ENCODE results near the gene ASTN2.

DNA sequence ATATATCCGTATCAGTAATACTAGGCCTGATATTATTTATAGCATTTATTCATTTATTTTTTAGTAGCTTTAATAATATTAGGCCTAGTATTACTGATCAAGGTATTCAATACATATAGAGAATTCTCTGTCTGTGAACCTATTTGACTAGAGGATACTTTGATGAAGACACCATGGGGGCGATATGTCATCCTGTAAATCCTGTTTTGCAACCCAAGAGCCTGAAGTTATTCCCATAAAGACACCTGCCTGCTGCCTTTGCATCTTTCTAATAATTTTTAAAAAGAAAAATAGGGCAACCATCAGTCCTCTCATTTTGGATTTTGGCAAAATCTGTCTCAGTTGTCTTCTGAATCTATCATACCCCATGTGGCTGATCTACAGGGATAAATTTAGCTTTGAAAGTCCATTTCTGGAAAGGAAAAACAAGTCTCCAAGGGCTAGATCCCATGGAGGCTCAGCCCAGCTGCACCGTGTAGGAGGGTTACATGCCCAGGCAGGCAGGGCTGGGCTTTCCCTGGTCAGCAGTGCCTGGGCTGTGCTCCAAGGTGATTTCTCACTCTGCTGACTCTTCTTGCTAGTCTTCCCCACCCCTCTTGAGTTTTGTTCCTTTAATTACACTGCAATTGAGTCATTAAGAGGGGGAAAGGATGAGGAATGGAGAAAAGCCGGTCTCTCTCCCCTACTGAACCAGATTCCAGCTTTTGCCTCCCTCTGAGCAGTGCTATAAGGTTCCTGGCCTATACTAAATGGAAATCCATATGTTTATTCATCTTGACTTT lies 558.8 kb downstream of the ASTN2 start:
- TF ChIP-seq, protein P1, sequence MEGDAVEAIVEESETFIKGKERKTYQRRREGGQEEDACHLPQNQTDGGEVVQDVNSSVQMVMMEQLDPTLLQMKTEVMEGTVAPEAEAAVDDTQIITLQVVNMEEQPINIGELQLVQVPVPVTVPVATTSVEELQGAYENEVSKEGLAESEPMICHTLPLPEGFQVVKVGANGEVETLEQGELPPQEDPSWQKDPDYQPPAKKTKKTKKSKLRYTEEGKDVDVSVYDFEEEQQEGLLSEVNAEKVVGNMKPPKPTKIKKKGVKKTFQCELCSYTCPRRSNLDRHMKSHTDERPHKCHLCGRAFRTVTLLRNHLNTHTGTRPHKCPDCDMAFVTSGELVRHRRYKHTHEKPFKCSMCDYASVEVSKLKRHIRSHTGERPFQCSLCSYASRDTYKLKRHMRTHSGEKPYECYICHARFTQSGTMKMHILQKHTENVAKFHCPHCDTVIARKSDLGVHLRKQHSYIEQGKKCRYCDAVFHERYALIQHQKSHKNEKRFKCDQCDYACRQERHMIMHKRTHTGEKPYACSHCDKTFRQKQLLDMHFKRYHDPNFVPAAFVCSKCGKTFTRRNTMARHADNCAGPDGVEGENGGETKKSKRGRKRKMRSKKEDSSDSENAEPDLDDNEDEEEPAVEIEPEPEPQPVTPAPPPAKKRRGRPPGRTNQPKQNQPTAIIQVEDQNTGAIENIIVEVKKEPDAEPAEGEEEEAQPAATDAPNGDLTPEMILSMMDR (IDR thresholded peaks at IDR 0.05; ENCODE audit: low read length): no peak
- no peak for TF ChIP-seq EZH2 (IDR thresholded peaks at IDR 0.05; ENCODE audit: borderline replicate concordance, low read length)

Measured in OCI-LY1 (cell line).